H9 (cell line): ENCODE results near the gene IL36B. TPM values are rescaled to one million over a fixed set of nuclear protein-coding genes. Genes with fewer than 3 reads are reported as not detected.

Source experiments
- DNase-seq: peaks from one replicate; pipeline ENCODE4 v3.0.0-alpha.2; 2017
- H2AFZ ChIP-seq: one replicate; pipeline ENCODE4 v1.6.1; 2013; ENCODE audit warnings: mild to moderate bottlenecking, low read length, control low read depth, moderate library complexity
- H2AK5ac ChIP-seq: 2 replicates; pipeline ENCODE4 v1.6.1; 2013; ENCODE audit warnings: low read length, control low read depth, mixed read lengths; ENCODE audit not compliant: insufficient read length
- H2BK120ac ChIP-seq: one replicate; pipeline ENCODE4 v1.6.1; 2013; ENCODE audit warnings: low read depth, mild to moderate bottlenecking, low read length, control low read depth, inconsistent platforms; ENCODE audit not compliant: poor library complexity, severe bottlenecking
- H2BK12ac ChIP-seq: 2 replicates; pipeline ENCODE4 v1.6.1; 2013; ENCODE audit warnings: low read length, control low read depth, mixed read lengths, low read depth; ENCODE audit not compliant: insufficient read length
- H2BK15ac ChIP-seq: 2 replicates; pipeline ENCODE4 v1.6.1; 2013; ENCODE audit warnings: low read depth, low read length, control low read depth
- H2BK20ac ChIP-seq: one replicate; pipeline ENCODE4 v1.6.1; 2013; ENCODE audit warnings: low read depth, mild to moderate bottlenecking, low read length, control low read depth, inconsistent platforms; ENCODE audit not compliant: poor library complexity, severe bottlenecking
- H2BK5ac ChIP-seq: 2 replicates; pipeline ENCODE4 v1.6.1; 2013; ENCODE audit warnings: low read length, control low read depth, mixed read lengths; ENCODE audit not compliant: insufficient read length
- H3K14ac ChIP-seq: 2 replicates; pipeline ENCODE4 v1.6.1; 2013; ENCODE audit warnings: low read length, control low read depth; ENCODE audit not compliant: insufficient read depth
- H3K18ac ChIP-seq: 2 replicates; pipeline ENCODE4 v1.6.1; 2013; ENCODE audit warnings: low read depth, mild to moderate bottlenecking, mixed read lengths, low read length, control low read depth; ENCODE audit not compliant: insufficient read length
- H3K23ac ChIP-seq: 2 replicates; pipeline ENCODE4 v1.6.1; 2013; ENCODE audit warnings: low read length, control low read depth, mixed read lengths, low read depth; ENCODE audit not compliant: insufficient read length
- H3K23me2 ChIP-seq: 2 replicates; pipeline ENCODE4 v1.6.1; 2013; ENCODE audit warnings: low read depth, mild to moderate bottlenecking, mixed read lengths, low read length, control low read depth; ENCODE audit not compliant: insufficient read length, poor library complexity, severe bottlenecking
- H3K27ac ChIP-seq: 2 replicates; pipeline ENCODE4 v1.5.1; 2013; ENCODE audit warnings: low read length, control low read depth, mixed read lengths, low read depth; ENCODE audit not compliant: insufficient read length
- H3K27me3 ChIP-seq: 2 replicates; pipeline ENCODE4 v1.6.1; 2013; ENCODE audit warnings: low read length, control low read depth, inconsistent platforms; ENCODE audit not compliant: insufficient read depth
- H3K4ac ChIP-seq: 2 replicates; pipeline ENCODE4 v1.6.1; 2013; ENCODE audit warnings: low read depth, mild to moderate bottlenecking, control low read depth, inconsistent platforms, low read length, moderate library complexity
- H3K4me1 ChIP-seq: 2 replicates; pipeline ENCODE4 v1.6.1; 2013; ENCODE audit warnings: low read length, control low read depth, inconsistent platforms; ENCODE audit not compliant: insufficient read depth
- H3K4me2 ChIP-seq: 2 replicates; pipeline ENCODE4 v1.6.1; 2013; ENCODE audit warnings: low read length, control low read depth, mixed read lengths; ENCODE audit not compliant: insufficient read length, insufficient read depth
- H3K56ac ChIP-seq: 2 replicates; pipeline ENCODE4 v1.6.1; 2013; ENCODE audit warnings: low read depth, mild to moderate bottlenecking, mixed read lengths, low read length, control low read depth; ENCODE audit not compliant: insufficient read length
- H3K79me1 ChIP-seq: 2 replicates; pipeline ENCODE4 v1.6.1; 2013; ENCODE audit warnings: low read depth, mild to moderate bottlenecking, moderate library complexity, low read length, control low read depth, inconsistent platforms; ENCODE audit not compliant: insufficient read depth, poor library complexity, severe bottlenecking
- H3K79me2 ChIP-seq: 2 replicates; pipeline ENCODE4 v1.6.1; 2013; ENCODE audit warnings: low read length, control low read depth, inconsistent platforms; ENCODE audit not compliant: insufficient read depth
- H3K9ac ChIP-seq: 2 replicates; pipeline ENCODE4 v1.6.1; 2013; ENCODE audit warnings: low read length, control low read depth, mixed read lengths; ENCODE audit not compliant: insufficient read length; ENCODE audit errors: extremely low read depth
- H3K9me3 ChIP-seq: one replicate; pipeline ENCODE4 v1.6.1; 2013; ENCODE audit warnings: low read depth, low read length, inconsistent platforms; ENCODE audit not compliant: control insufficient read depth
- H3T11ph ChIP-seq: one replicate; pipeline ENCODE4 v1.6.1; 2013; ENCODE audit warnings: mild to moderate bottlenecking, low read length, control low read depth, inconsistent platforms
- H4K20me1 ChIP-seq: one replicate; pipeline ENCODE4 v1.6.1; 2013; ENCODE audit not compliant: control insufficient read depth, insufficient read length, insufficient read depth
- H4K5ac ChIP-seq: 2 replicates; pipeline ENCODE4 v1.6.1; 2013; ENCODE audit warnings: low read depth, mild to moderate bottlenecking, mixed read lengths, low read length, control low read depth; ENCODE audit not compliant: insufficient read length
- H4K8ac ChIP-seq: replicated peaks from 2 replicates; pipeline ENCODE4 v1.6.1; 2013; ENCODE audit warnings: low read length, control low read depth, mixed read lengths, low read depth; ENCODE audit not compliant: insufficient read length
- H4K91ac ChIP-seq: 2 replicates; pipeline ENCODE4 v1.6.1; 2013; ENCODE audit warnings: low read depth, mild to moderate bottlenecking, moderate library complexity, mixed read lengths, low read length, control low read depth; ENCODE audit not compliant: insufficient read length
- H3K27ac Mint-ChIP-seq, 3 experiments: 2 replicates in 2 of 3; 3 replicates in 1 of 3; pipeline ENCODE4 v1.8.0; 2020 to 2021; ENCODE audit warnings: mixed read lengths in 3 of 3, mild to moderate bottlenecking in 1 of 3, moderate library complexity in 1 of 3
- H3K27me3 Mint-ChIP-seq: 2 replicates; pipeline ENCODE4 v1.8.0; 2021; ENCODE audit warnings: low read depth, mild to moderate bottlenecking, moderate library complexity, mixed read lengths
- H3K36me3 Mint-ChIP-seq, 3 experiments: 2 replicates in 2 of 3; 3 replicates in 1 of 3; pipeline ENCODE4 v1.8.0; 2020 to 2021; ENCODE audit warnings: low read depth in 3 of 3, mixed read lengths in 3 of 3; ENCODE audit not compliant: insufficient read depth in 1 of 3
- H3K4me1 Mint-ChIP-seq, 2 experiments: 2 replicates each; pipeline ENCODE4 v1.8.0; 2020; ENCODE audit warnings: mixed read lengths in 2 of 2
- H3K4me3 Mint-ChIP-seq, 2 experiments: 2 replicates in 1 of 2; 3 replicates in 1 of 2; pipeline ENCODE4 v1.8.0; 2020 to 2021; ENCODE audit warnings: mild to moderate bottlenecking in 2 of 2, mixed read lengths in 2 of 2, moderate library complexity in 1 of 2
- H3K9me3 Mint-ChIP-seq, 2 experiments: 2 replicates in 1 of 2; 3 replicates in 1 of 2; pipeline ENCODE4 v1.8.0; 2020; ENCODE audit warnings: mild to moderate bottlenecking in 2 of 2, mixed read lengths in 2 of 2, moderate library complexity in 1 of 2
- CTCF ChIP-seq: fragments of 200-600 bp; sonication (generic); conservative IDR thresholded peaks from 3 replicates; pipeline ENCODE4 v1.8.0; 2021; ENCODE audit warnings: antibody characterized with exemption, mild to moderate bottlenecking
- WGBS: extraction: QIAGEN DNeasy Blood & Tissue Kit; methylation state at CpG from one replicate; pipeline ENCODE4 v1.1.7; 2013; ENCODE audit warnings: missing lambda C conversion rate, low lambda C conversion rate, mixed read lengths; ENCODE audit not compliant: insufficient read length; ENCODE audit errors: extremely low coverage; 5-methylcytosine and 5-hydroxymethylcytosine counted together
- total RNA-seq: library from RNA; stranded (reverse); gene quantifications from 2 replicates; pipeline ENCODE4 v1.2.1, GENCODE V29; 2021

Gene IL36B
- total RNA-seq, 1 experiment from 2014 or later, result not detected

GRCh38 chr2:113069676-113070605 is 17.3 kb upstream of the IL36B start:
- no peak overlapping the region for H3K27ac ChIP-seq
- no peak overlapping the region for H2BK15ac ChIP-seq
- H2AK5ac ChIP-seq, result no peak overlapping the region
- no peaks in the 10 kb centered on the region for H3K27me3 ChIP-seq
- WGBS, result no CpG with 5 or more reads among the region's 4 CpGs
- no peak overlapping the region for H2BK20ac ChIP-seq
- no peak overlapping the region for H2BK120ac ChIP-seq
- no peak overlapping the region for H4K91ac ChIP-seq
- H2BK12ac ChIP-seq, result no peak overlapping the region
- Mint-ChIP-seq H3K4me3 (no peak overlapping the region), H3K27ac (no peak overlapping the region), H3K36me3 (no peaks in the 10 kb centered on the region), H3K9me3 (peaks cover 8 to 19% of the 10 kb centered on the region in 2 experiments; a peak in 4 of 5 replicates), H3K4me1 (0 out of 4 replicates have a peak, but pooled peaks cover 0 to 3% of the 10 kb centered on the region in 2 experiments), H3K27me3 (peaks cover 48% of the 10 kb centered on the region)
- H3K4me1 ChIP-seq, result no peaks in the 10 kb centered on the region
- no peak overlapping the region for H3K4me2 ChIP-seq
- no peak overlapping the region for H3K4ac ChIP-seq
- H4K5ac ChIP-seq, result no peak overlapping the region
- no peaks in the 10 kb centered on the region for H3K9me3 ChIP-seq
- DNase-seq, result no peak
- no peaks in the 10 kb centered on the region for H3K79me1 ChIP-seq
- no peak overlapping the region for H3K56ac ChIP-seq
- no peaks in the 10 kb centered on the region for H4K20me1 ChIP-seq
- no peak overlapping the region for H3T11ph ChIP-seq
- no peak overlapping the region for H2BK5ac ChIP-seq
- H3K9ac ChIP-seq, result no peak overlapping the region
- no peak overlapping the region for H2AFZ ChIP-seq
- H3K23me2 ChIP-seq, result no peaks in the 10 kb centered on the region
- no peaks in the 10 kb centered on the region for H3K79me2 ChIP-seq
- no peak overlapping the region for H3K18ac ChIP-seq
- no peak overlapping the region for H4K8ac ChIP-seq
- H3K23ac ChIP-seq, result no peak overlapping the region
- H3K14ac ChIP-seq, result no peak overlapping the region
- no peak for TF ChIP-seq CTCF
